Uterus (tissue), 2 donors: ENCODE measurements around the gene DMKN.

ENCODE experiments used
- CTCF ChIP-seq, 4 experiments: fragments of 200-600 bp in 2 of 4; fragments of 450-650 bp in 2 of 4; sonication (generic) in 2 of 4; IDR thresholded peaks; one replicate each; pipeline ENCODE4 v1.5.1; 2016 to 2019; ENCODE audit warnings: antibody characterized with exemption in 4 of 4, mild to moderate bottlenecking in 2 of 4, moderate library complexity in 1 of 4
- POLR2A ChIP-seq, 2 donors: fragments of 450-650 bp; IDR thresholded peaks; one replicate each; pipeline ENCODE4 v1.6.1; 2016; ENCODE audit warnings: antibody characterized with exemption in 2 of 2, mild to moderate bottlenecking in 1 of 2, moderate library complexity in 1 of 2

DNA sequence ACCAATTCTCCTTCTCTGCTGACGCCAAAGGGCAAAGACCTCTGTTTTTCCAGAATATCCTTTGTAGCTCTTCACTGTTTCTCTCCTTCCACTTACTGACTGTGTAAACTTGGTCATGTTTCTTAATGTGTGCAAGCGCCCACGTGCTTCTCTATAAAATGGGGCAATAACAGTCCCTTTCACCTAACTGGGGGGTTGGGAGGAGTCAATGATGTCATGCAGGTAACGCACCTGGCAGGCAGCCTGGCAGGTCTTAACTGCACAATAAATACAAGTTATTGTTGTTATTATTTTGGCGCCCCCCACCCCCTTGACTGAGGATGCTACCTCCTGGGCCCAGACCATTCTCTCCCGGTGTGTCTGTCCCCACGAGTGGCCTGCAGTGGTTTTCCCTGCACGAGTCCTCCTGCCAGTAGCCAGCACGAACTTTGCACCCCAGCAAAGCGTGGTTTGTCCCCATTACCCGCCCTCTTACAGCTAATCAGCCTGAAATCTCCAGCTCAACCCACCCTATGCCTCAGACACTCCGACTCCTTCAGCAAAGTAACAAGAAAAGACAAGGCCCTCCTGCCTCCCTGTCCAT is 9.4 kb upstream of the DMKN start:
- TF ChIP-seq CTCF (IDR thresholded peaks at IDR 0.05) (no peak), POLR2A (IDR thresholded peaks at IDR 0.05) (no peak)
